GM21390 (cell line): ENCODE data around the gene SLC35E1.
"Not testable (repeated sequence)": the region's sequence is repeated elsewhere in the genome, so short reads cannot be mapped to it uniquely, and the experiment has no call there.

Experiments used
- ATAC-seq: cut with Tn5 transposase; IDR thresholded peaks from one replicate; pipeline ENCODE4 v1.9.1; 2021; ENCODE audit not compliant: unreplicated experiment

Gene SLC35E1

DNA sequence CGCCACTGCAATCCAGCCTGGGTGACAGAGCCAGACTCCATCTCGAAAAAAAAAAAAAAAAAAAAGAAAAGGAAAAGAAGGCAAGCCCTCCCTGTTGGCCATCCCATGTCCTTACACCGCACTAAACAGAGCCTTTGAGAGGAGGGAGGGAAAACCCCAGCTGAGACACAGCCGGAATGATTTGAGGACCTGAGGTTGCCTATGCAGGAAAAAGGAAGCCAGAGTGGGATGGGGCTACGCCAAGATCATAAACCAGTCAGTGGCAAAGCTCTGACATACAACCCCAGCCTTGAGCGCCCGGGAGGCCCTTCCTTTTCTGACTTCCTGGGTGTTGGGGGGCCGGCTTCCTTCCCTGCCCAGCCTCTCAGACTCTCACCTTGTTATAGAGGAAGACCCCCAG, 17.4 kb downstream of the SLC35E1 start:
- no peak for ATAC-seq

DNA sequence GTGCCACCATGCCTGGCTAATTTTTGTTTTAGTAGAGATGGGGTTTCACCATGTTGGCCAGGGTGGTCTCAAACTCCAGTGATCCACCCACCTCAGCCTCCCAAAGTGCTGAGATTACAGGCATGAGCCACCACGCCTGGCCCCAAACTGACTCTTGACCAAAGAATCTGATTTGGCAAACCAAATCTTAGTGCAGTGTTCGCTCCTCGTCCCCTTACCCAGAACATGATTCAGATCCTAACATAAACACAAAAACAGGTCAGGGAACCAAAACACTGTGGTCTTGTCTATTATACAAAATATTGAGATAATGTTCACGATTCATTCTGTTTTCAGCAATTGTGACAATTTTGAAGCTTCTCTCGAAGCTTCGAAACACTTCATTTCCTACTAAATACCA, 20.3 kb downstream of the SLC35E1 start:
- ATAC-seq: not testable (repeated sequence)

DNA sequence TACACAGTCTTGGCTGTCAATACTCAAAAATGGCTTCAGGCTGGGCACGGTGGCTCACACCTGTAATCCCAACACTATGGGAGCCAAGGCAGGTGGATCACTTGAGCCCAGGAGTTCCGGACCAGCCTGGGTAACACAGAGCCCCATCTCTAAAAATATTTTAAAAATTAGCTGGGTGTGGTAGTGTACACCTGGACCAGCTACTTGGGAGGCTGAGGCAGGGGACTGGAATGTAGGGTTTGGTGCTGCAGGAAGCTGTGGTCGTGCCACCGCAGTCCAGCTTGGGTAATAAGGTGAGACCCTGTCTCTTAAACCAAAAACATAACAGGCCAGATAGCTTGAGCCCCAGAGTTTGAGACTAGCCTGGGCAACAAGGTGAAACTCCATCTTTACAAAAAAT, 23.3 kb downstream of the SLC35E1 start:
- ATAC-seq: no peak

DNA sequence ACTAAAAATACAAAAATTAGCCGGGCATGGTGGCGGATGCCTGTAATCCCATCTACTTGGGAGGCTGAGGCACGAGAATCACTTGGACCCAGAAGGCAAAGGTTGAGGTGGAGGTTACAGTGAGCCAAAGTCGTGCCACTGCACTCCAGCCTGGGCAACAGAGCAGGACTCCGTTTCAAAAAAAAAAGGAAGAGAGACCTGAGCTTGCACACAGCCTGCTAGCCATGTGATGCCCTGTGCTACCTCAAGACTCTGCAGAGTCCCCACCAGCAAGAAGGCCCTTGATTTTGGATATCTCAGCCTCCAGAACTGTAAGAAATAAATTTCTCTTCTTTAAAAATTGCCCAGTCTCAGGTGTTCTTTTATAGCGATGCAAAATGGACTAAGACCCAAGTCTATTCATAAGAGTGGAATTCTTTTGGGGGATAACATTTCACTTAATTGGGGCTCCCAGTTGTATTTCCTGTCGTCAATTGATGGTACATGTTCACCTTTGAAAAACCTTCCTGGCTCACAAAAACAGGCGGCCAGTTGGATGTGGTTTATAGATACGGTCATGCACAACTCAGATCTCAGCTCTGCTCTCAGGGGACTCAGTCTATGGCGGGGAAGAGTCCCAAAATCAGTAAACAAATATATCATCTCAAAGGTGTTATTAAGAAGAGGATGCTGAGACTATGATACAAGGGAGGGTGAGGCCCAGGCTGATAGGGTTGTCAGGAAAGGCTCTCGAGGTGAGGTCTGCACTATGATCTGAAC, 27.6 kb downstream of the SLC35E1 start:
- no peak for ATAC-seq

DNA sequence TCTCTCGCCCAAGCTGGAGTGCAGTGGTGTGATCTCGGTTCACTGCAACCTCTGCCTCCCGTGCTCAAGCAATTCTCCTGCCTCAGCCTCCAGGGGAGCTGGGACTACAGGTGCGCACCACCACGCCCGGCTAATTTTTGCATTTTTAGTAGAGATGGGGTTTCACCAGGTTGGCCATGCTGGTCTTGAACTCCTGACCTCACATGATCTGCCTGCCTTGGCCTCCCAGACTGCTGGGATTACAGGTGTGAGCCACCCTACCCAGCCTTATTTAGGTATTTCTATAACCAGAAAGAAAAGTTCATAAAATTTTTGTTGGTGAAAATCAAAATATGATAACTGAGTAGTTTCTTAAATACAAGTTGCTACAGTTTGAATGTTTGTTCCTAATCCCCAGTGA, 28.5 kb downstream of the SLC35E1 start:
- not testable (repeated sequence) for ATAC-seq

DNA sequence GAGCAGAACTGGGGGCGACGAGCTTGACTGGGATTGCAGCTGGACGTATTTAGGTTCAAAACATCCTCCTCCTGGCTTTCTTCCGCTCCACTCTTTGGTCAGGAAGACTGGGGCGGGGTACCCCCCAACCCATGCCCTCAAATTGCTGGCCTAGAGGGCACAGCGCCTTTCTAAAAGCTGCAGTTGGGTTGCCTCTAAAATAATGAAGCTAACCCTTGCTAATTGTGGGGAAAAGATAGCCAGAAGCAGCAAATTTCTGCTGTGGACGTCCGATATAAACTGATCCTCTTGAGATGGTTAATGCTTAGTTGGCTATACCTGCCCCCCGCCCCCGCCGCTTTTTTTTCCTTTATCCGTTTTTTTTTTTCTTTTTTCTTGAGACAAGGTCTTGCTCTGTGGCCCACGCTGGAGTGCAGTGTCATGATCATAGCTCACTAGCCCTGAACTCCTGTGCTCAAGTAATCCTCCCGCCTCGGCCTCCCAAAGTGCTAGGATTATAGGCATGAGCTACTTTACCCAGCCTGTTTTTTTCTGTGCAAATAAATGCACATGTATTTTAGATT, 29.2 kb downstream of the SLC35E1 start:
- ATAC-seq: no peak

DNA sequence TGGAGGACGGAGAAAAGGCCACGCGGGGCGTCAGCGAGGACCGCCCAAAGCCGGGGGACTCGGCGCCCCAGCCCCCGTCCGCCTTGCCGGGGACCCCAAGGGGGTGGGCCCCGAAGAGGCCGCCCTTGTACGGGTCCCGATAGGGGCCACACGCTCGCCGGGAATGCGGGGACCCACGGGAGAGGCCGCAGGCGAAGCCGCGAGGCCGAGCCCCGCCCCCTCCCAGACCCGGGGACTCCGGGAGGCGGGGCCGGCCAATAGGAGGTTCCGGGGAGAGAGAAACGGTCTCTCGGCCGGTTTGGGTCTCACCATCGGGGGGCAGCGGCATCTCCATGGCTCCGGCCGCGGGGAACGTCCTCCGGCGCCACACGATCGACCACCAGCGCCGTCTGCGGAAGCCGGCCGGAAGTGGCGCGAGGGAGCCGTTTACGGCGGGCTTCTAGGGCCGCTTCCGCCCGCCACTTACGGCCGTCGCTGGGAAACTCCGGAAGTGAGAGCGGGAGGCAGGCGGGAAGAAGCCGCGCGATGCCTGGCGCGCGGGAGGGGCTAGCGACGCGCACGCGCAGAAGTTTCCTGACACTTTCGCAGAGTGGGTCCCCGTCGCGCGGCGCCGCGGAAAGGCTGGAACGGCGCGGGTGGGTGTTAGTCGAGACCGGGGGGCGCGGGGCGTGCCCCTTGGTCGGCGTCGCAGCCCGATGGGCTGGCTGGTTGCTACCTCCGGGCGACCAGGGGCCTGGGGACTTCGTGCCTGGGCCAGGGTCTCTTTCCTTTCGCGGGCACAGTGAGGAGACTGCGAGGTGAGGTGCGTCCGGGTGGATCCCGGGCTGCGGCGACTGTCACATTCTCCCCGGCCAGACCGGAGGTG, 29.9 kb downstream of the SLC35E1 start, which contains the start of gene CHERP:
CHERP (minus strand) TSS at position 393 of the 865 bp plus-strand sequence; CDS start at position 334, 59 bp downstream.
- ATAC-seq: peak; percentile 61

DNA sequence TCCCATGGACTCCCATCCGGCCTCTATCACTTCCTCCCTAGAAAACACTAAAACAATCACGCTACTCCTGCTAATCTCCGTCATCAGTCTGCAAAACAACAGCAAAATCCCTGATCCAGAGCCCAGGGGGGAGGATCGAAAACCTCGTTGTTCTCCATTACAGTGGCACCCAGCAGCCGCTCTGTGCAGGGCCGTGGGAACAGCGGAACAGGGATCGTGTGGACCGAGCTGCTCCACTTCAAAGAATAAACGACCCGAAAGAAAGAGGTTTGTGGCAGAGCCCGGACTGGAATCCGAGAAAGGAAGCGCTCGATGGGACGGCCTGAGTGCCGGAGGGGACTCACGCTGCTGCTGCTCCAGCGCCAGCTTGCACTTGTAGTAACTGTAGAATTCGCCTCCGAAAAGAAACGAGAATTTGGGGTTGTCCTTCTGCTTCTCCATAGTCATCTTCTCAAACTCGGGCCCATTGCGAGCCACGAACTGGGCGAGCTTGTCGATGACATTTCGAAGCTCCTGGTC, 30.6 kb downstream of the SLC35E1 start:
- ATAC-seq: no peak

DNA sequence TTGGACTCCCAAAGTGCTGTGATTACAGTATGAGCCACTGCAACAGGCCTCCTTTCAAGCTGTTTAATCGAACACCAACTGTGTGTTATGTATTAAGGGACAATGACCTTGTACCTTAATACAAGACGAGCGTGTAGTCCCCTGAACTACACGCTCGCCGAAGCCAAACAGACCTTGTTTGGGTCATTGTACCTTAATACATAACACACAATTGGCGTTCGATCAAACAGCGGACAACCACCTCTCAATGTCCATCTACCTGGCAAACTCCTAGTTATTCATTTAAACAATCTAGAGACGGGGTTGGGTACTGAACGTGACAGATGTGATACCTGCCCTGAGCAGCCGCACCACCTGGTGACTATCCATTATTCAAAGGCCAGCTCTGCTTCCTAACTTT, 31.3 kb downstream of the SLC35E1 start:
- ATAC-seq: no peak

DNA sequence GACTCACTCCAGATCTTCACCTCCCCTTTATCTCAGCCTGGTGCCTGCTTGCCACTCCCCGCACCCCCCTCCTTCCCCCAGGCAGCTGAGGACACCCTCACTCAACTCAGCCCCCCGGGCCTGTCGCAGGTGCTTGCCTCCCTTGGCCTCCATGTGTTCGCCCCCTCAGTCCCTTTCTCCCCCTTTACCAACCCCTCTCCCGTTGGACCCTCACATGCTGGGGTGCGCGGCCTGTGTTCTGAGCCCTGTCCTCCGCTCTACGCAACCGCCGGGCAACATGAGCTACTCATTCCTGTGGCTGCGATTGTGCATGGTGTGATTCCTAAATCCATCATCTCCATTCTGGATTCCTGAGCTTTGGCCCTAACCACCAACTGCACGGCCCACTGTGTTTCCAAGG, 35.1 kb downstream of the SLC35E1 start:
- ATAC-seq: no peak

DNA sequence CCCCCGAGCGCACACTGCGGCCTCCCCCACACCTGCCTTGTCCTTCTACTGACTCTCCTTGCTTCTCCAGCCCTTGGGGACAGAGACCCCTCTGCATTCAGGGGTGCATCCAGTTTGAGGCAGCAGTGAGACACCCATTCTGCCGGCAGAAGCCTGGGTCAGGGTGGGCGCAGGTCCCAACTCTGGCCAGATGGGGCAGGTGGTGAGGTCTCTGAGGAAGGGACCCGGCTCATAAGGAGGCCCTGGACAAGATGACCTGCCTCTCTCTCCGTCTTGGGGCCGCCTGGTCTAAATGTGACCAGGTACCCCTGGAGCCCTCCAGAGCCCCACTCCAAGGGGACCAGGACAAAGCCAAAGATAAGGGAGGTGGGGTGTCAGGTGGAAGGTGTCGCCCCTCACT, 36.1 kb downstream of the SLC35E1 start:
- no peak for ATAC-seq

DNA sequence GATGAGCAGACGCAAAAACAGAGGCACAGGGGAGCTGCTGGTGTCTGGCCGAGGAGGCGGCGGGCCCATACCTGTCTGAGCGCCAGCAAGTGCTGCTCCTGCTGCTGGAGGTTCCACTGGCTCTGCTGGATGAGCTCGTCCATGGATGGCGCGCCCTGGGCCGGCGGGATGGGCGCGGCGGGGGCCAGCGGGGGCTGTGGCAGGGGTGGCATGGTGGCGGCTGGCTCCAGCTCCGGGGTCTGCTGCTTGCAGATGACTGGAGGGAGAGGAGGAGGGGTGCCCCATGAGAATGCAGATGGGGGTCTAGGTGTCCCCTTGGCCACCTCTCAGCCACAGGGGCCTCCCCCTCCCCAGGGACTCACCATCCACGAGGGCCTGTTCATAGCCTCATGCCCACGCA, 36.8 kb downstream of the SLC35E1 start:
- no peak for ATAC-seq

DNA sequence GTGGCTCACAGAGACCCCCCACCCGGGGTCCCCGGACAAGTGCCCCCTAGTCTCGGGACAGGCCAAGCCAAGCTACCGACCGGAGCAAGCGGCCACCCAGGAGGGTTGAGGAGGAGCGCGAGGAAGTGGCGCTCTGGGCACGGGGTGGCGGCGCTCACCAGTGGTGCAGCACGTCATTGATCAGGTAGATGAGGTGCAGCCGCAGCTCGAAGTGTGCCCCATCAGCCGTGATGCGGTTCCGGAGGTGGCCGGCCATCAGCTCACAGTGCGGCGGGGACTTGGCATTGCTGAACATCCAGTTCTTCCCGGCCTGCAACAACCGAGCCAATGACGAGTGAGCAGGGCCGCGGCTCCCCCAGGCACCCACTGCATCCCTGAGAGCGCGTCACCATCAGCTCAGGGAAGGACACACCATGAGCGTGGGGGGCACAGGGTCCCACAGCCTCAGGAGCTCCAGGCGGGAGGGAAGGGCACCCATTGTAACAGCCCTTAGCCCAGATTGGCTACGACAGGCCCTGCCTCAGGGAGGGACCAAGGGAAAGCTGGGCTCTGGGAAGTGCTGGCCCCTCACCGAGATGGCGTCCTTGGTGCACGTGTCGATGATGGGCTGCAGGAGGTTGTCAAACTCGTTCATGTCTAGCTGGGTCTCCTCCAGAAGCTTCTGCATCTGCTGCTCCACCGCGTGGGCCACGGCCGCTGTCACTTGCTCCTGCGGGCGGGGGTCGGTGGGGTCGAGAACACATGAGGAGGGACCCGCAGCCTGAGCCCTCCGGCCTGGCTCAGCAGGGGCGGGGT, 39.6 kb downstream of the SLC35E1 start:
- no peak for ATAC-seq

DNA sequence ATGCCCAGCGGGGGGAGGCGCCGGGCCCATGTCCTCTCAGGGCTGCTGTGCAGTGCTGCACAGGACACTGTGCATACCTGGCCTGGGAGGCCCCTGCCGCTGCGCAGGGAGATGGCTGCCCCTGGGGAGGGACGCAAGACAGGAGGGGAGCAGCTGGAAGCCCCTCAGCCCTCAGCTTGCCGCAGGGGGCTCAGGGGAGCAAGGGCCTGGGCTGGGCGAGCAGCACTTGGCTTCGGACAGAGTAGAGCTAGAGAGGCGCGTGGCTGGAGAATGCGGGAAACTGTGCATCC, 40.9 kb downstream of the SLC35E1 start:
- ATAC-seq: no peak

DNA sequence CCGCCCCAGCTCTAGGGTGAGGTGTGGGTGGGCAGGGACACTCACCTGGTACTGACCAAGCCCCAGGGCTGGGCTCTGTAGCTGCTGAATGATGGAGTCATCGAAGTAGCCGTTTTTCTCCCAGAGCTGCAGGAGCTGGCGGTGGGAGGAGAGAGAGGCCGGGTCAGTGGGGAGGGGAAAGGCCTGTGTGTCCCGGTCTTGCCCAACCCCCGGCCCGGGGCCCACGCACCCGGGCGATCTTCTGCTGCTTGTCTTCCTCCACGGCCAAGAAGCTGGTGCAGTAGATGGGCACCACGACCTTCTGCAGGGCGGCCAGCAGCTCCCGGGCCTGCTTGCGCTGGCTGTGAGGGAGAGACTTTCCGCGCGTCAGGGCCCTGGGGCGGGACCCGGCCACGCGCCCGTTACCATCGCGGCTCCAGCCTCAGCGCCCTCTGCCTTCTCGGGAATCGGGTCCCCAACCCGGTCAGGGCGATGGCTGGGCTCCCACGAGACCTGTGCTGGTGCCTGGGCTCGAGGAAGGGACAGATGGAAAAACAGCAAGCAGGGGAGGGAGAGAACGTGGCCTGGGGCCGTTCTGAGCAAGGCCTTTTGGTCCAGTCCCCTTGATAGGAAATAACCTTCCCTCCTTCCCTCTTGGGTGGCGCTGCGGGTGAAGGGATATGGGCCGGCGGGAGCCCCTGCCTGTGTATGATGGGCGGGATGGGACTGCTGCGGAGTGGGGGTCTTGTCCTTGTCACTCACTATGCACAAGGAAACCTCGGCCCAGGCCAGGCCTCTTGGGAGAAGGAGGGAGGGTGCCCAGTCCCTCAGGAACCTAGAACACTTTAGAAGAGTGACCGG, 41.5 kb downstream of the SLC35E1 start:
- ATAC-seq: no peak

DNA sequence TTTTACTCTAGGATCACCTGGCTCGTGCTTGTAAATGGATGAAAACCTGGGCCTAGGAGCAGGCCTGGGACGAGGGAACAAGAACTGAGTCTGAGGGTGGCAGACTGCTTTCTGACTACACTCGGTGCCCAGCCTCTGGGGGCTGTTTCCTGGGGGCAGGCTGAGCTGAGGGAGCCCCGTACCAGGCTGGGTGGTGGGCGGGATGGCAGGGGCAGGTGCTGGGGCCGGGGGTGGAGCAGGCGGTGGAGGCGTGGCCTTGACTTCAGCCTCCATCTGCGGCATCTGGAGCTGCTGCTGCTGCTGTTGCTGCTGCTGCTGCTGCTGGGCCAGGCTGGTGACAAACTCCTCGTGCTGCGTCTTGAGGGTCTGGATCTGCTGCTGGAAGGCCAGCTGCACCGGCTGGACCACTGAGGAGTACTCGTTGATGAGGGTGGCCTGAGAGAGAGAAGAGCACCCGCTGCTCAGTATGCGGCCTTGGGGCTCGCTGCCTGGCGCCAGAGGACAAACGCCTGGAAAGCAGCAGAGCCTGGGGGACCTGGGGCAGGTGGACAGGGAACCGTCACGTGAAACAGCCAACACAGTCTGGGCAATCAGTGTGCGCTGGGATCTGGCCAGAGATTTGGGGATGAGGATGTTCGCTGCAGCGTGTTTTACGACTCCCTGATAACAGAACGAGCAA, 42.6 kb downstream of the SLC35E1 start:
- no peak for ATAC-seq

DNA sequence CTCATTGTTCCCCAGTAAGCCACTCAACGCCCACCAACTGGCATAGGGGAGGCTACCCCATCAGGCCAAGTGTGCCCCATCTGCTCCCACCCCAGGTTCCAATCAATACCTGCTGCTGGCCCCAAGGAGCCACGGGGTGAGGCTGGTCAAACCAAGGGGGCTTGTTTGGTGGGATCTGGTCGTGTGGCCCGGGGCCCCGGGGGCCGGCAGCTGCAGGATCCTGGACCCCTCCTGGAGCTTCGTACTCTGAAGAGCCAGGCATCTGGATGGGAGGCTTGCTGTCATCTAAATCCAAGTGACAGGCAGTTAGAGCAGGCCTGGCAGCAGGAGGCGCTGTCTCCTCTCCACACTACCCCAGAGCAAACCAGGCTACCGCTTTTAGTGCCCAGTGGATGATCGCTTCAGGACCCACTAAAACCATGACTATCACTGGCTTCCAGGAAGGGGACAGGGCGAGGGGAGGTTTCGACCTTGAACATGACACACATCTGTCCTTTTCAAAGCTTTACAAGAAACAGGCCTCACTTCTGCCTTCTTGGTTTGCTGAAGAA, 44.2 kb downstream of the SLC35E1 start:
- ATAC-seq: no peak

DNA sequence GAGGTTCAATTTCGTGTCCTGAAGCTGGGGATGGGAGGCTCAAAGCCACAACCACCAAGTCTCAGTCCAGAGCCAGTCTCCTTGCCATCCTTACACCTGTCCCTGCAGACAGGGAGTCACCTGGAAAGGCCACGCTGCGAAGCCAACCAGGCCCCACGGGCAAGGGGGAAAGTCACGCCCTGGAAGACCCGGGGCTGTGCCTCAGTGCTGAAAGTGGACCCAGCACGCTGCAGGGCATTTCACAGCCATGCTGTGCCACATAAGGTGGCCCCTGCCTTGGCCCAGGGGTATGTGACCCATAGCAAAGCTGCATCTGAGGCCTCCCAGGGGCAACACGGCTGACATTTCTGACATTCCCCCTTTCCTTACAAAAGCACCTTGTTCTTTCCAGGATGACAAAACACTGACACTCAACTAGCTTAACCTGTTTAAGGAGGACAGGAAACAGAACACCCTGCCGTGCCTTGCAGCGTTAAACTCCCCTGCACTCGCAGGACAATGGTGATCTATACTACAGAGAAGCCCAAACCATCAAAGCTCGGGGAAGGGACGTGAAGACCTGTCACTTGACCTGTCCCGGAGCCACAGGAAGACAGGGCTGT, 44.8 kb downstream of the SLC35E1 start:
- ATAC-seq: no peak
